HepG2 (cell line): ENCODE data around the gene PLA2G4B. TPM values are rescaled to one million over a fixed set of nuclear protein-coding genes. Genes with fewer than 3 reads are reported as not detected.

Experiments
- CTCF ChIP-seq: sonication (generic); formaldehyde crosslinking; IDR thresholded peaks from 2 replicates; pipeline ENCODE4 v1.5.0; 2020; ENCODE audit warnings: mild to moderate bottlenecking, missing genetic modification reagents, moderate library complexity
- FOXC1 ChIP-seq: sonication (generic); formaldehyde crosslinking; IDR thresholded peaks from 2 replicates; pipeline ENCODE4 v1.8.0; 2022; ENCODE audit warnings: mild to moderate bottlenecking, missing genetic modification reagents, borderline replicate concordance
- GPBP1L1 ChIP-seq: sonication (generic); formaldehyde crosslinking; IDR thresholded peaks from 2 replicates; pipeline ENCODE4 v1.5.0; 2020; ENCODE audit warnings: mild to moderate bottlenecking, missing genetic modification reagents
- HNRNPUL1 ChIP-seq: fragments of 200-400 bp; formaldehyde crosslinking; IDR thresholded peaks from 2 replicates; pipeline ENCODE4 v1.6.1; 2017; ENCODE audit warnings: low read depth, mild to moderate bottlenecking, low read length, moderate library complexity
- IKZF5 ChIP-seq: IDR thresholded peaks from 2 replicates; pipeline ENCODE4 v1.6.1; 2018; ENCODE audit warnings: missing genetic modification reagents, mild to moderate bottlenecking, missing compliant biosample characterization
- JUN ChIP-seq: sonication (generic); formaldehyde crosslinking; IDR thresholded peaks from 2 replicates; pipeline ENCODE4 v1.4.0; 2020; ENCODE audit warnings: mild to moderate bottlenecking, missing genetic modification reagents
- PITX1 ChIP-seq: sonication (generic); formaldehyde crosslinking; IDR thresholded peaks from 2 replicates; pipeline ENCODE4 v1.5.1; 2020; ENCODE audit warnings: mild to moderate bottlenecking, missing genetic modification reagents
- PLSCR1 ChIP-seq: sonication (generic); formaldehyde crosslinking; IDR thresholded peaks from 2 replicates; pipeline ENCODE4 v1.5.0; 2020; ENCODE audit warnings: missing genetic modification reagents, mild to moderate bottlenecking, borderline replicate concordance
- PRDM15 ChIP-seq: sonication (generic); formaldehyde crosslinking; IDR thresholded peaks from 2 replicates; pipeline ENCODE4 v1.4.0; 2020; ENCODE audit warnings: missing genetic modification reagents
- PRPF4 ChIP-seq: fragments of 200-400 bp; formaldehyde crosslinking; IDR thresholded peaks from 2 replicates; pipeline ENCODE4 v1.6.1; 2016; ENCODE audit warnings: low read length, low read depth; ENCODE audit not compliant: poor library complexity, severe bottlenecking
- SIX1 ChIP-seq: sonication (generic); formaldehyde crosslinking; IDR thresholded peaks from 2 replicates; pipeline ENCODE4 v1.4.0; 2020; ENCODE audit warnings: missing genetic modification reagents, borderline replicate concordance
- SMC3 ChIP-seq: IDR thresholded peaks from 2 replicates; pipeline ENCODE4 v1.6.1; 2011; ENCODE audit warnings: low read length, improper control_type of control experiment
- STAG1 ChIP-seq: sonication (generic); formaldehyde crosslinking; IDR thresholded peaks from 2 replicates; pipeline ENCODE4 v1.4.0; 2020; ENCODE audit warnings: missing genetic modification reagents
- ZBTB39 ChIP-seq: sonication (generic); formaldehyde crosslinking; IDR thresholded peaks from 2 replicates; pipeline ENCODE4 v1.5.0; 2020; ENCODE audit warnings: missing genetic modification reagents
- ZKSCAN1 ChIP-seq: fragments of 150-350 bp; IDR thresholded peaks from 2 replicates; pipeline ENCODE4 v1.6.1; 2014; ENCODE audit warnings: low read length
- ZNF749 ChIP-seq: sonication (generic); formaldehyde crosslinking; IDR thresholded peaks from 2 replicates; pipeline ENCODE4 v1.8.0; 2022; ENCODE audit warnings: mild to moderate bottlenecking, missing genetic modification reagents, moderate library complexity, borderline replicate concordance
- polyA plus RNA-seq, 8 experiments: library from polyadenylated mRNA; depleted of rRNA in 3 of 8; stranded (reverse) in 7 of 8; unstranded in 1 of 8; fragments of >200 nt; fragmentation: Illumina TruSeq in 4 of 8; extraction: Trizol in 4 of 8; gene quantifications; 2 replicates each; pipeline versions ENCODE4 v1.2.1 to v1.2.3, GENCODE V29; 2011 to 2016; ENCODE audit warnings: low read depth in 4 of 8, missing spikeins in 1 of 8, mixed read lengths in 1 of 8; ENCODE audit not compliant: insufficient read depth in 1 of 8
- total RNA-seq, 5 experiments: library from RNA; depleted of rRNA; stranded (reverse); fragments of >200 nt; fragmentation: Illumina TruSeq; extraction: Trizol; gene quantifications; 2 replicates each; pipeline ENCODE4 v1.2.3, GENCODE V29; 2016; ENCODE audit warnings: low read depth in 1 of 5

Gene PLA2G4B
- total and polyA plus RNA-seq, 2 of the 13 experiments (the other 11 are each of a cell fraction or from before 2014, with no cell fraction given), result 5.1 to 8.0 TPM

GRCh38 chr15:41811432-41812195 lies 27.0 kb upstream of the PLA2G4B start (continued):
- TF ChIP-seq ZBTB39 (CRISPR knock-in tag), result no peak
- TF ChIP-seq SMC3, result peak; percentile 99
- no peak for TF ChIP-seq PRPF4
- TF ChIP-seq HNRNPUL1, result no peak
- TF ChIP-seq ZNF749 (CRISPR knock-in tag), result no peak
- TF ChIP-seq PLSCR1 (CRISPR knock-in tag), result no peak
- no peak for TF ChIP-seq JUN
- TF ChIP-seq GPBP1L1, result no peak
- no peak for TF ChIP-seq PRDM15 (CRISPR knock-in tag)
- no peak for TF ChIP-seq ZKSCAN1
- peak; percentile 88 for TF ChIP-seq CTCF (CRISPR knock-in tag)
- no peak for TF ChIP-seq FOXC1 (CRISPR knock-in tag)
- TF ChIP-seq SIX1 (CRISPR knock-in tag), result no peak
- TF ChIP-seq STAG1 (CRISPR knock-in tag), result peak; percentile 93
- TF ChIP-seq IKZF5 (CRISPR knock-in tag), result 0 out of 2 replicates have a peak, but pooled peaks have one; percentile 27
- no peak for TF ChIP-seq PITX1 (CRISPR knock-in tag)
